GM12878 (cell line): ENCODE data around the gene SOX11. TPM values are rescaled to one million over a fixed set of nuclear protein-coding genes. Genes with fewer than 3 reads are reported as not detected.

Source experiments
- ATAC-seq: fragments of 200-7000 bp; cut with Tn5 transposase; 3 replicates; pipeline ENCODE4 v1.9.1; 2020; ENCODE audit warnings: mild to moderate bottlenecking, moderate library complexity
- BruUV-seq: library from RNA; stranded (reverse); fragments of 400-500 nt; replicated peaks from 2 replicates; lab custom pipeline; 2021; lab: Mats Ljungman, UMichigan
- CTCF ChIA-PET: fragments of 300-600 bp; sonication (Branson Sonifier 250); formaldehyde crosslinking; extraction: SDS; loops from one replicate; lab custom pipeline; 2021; ENCODE audit warnings: inconsistent platforms; lab: Yijun Ruan, JAX
- POLR2A ChIA-PET: fragments of 350-600 bp; formaldehyde crosslinking; extraction: SDS; loops from one replicate; lab custom pipeline; 2021; ENCODE audit warnings: inconsistent platforms; lab: Charles Lee
- RAD21 ChIA-PET: fragments of 300-600 bp; sonication (Branson Sonifier 250); formaldehyde crosslinking; loops from one replicate; lab custom pipeline; 2023; ENCODE audit warnings: antibody characterized with exemption; ENCODE audit not compliant: unreplicated experiment; lab: Charles Lee
- SMC1A ChIA-PET: fragments of 300-600 bp; sonication (Branson Sonifier 250); formaldehyde crosslinking; loops from one replicate; lab custom pipeline; 2023; ENCODE audit not compliant: unreplicated experiment, uncharacterized antibody; lab: Charles Lee
- DNase-seq: peaks from one replicate; pipeline ENCODE4 v3.0.0-alpha.2; 2011; ENCODE audit warnings: low read depth, low spot score
- FAIRE-seq: peaks from 3 replicates; lab custom pipeline; 2011; peaks lifted over from hg19 to GRCh38; lab: Jason Lieb, UNC
- H2AFZ ChIP-seq: 2 replicates; pipeline ENCODE4 v1.6.0; 2011; ENCODE audit warnings: low read depth, low read length, control low read depth; ENCODE audit not compliant: control insufficient read depth
- H3K27ac ChIP-seq: 2 replicates; pipeline ENCODE4 v1.5.1; 2011; ENCODE audit warnings: control low read depth; ENCODE audit not compliant: control insufficient read depth, insufficient read depth
- H3K27me3 ChIP-seq, 2 experiments: replicated peaks in 1 of 2; 2 replicates each; pipeline versions ENCODE4 v1.6.0 to v1.6.1; 2011; ENCODE audit warnings: low read length in 1 of 2; ENCODE audit not compliant: control insufficient read depth in 2 of 2, insufficient read depth in 2 of 2
- H3K36me3 ChIP-seq, 2 experiments: 2 replicates each; pipeline ENCODE4 v1.5.1; 2011; ENCODE audit warnings: low read length in 1 of 2; ENCODE audit not compliant: control insufficient read depth in 2 of 2, insufficient read depth in 2 of 2
- H3K4me1 ChIP-seq: 2 replicates; pipeline ENCODE4 v1.6.1; 2011; ENCODE audit warnings: mild to moderate bottlenecking, low read length, moderate library complexity, mixed read lengths; ENCODE audit not compliant: control insufficient read depth, insufficient read depth
- H3K4me2 ChIP-seq: 2 replicates; pipeline ENCODE4 v1.6.0; 2011; ENCODE audit warnings: control low read depth; ENCODE audit not compliant: control insufficient read depth, insufficient read depth
- H3K4me3 ChIP-seq: fragments of 200-600 bp; sonication (generic); 2 replicates; pipeline ENCODE4 v1.5.1; 2016
- H3K79me2 ChIP-seq: 2 replicates; pipeline ENCODE4 v1.6.0; 2011; ENCODE audit warnings: low read length; ENCODE audit not compliant: control insufficient read depth, insufficient read depth
- H3K9ac ChIP-seq: 2 replicates; pipeline ENCODE4 v1.8.0; 2011; ENCODE audit warnings: low read length, control low read depth, mixed read lengths; ENCODE audit not compliant: control insufficient read depth, insufficient read depth
- H3K9me3 ChIP-seq: replicated peaks from 3 replicates; pipeline ENCODE4 v1.5.1; 2011; ENCODE audit warnings: mild to moderate bottlenecking, low read length; ENCODE audit not compliant: control insufficient read depth, insufficient read depth
- H4K20me1 ChIP-seq: 2 replicates; pipeline ENCODE4 v1.6.0; 2011; ENCODE audit not compliant: control insufficient read depth, insufficient read depth
- CBX3 ChIP-seq: fragments of 200-600 bp; sonication (generic); IDR thresholded peaks from 2 replicates; pipeline ENCODE4 v1.6.1; 2016; ENCODE audit warnings: low read depth, borderline replicate concordance
- CREB1 ChIP-seq: IDR thresholded peaks from 2 replicates; pipeline ENCODE4 v1.6.1; 2012; ENCODE audit warnings: low read depth, mild to moderate bottlenecking, inconsistent platforms
- E4F1 ChIP-seq: fragments of 450-650 bp; IDR thresholded peaks from 2 replicates; pipeline ENCODE4 v1.6.1; 2018; ENCODE audit warnings: borderline replicate concordance, mild to moderate bottlenecking; ENCODE audit not compliant: partially characterized antibody
- EGR1 ChIP-seq, 2 experiments: IDR thresholded peaks; 1 replicate in 1 of 2; 2 replicates in 1 of 2; pipeline ENCODE4 v1.6.1; 2011 to 2012; ENCODE audit warnings: low read depth in 2 of 2, low read length in 2 of 2, borderline replicate concordance in 1 of 2, mild to moderate bottlenecking in 1 of 2, moderate library complexity in 1 of 2
- EP300 ChIP-seq, 2 experiments: fragments of 150-350 bp in 1 of 2; IDR thresholded peaks; 2 replicates each; pipeline ENCODE4 v1.6.1; 2011 to 2012; ENCODE audit warnings: low read depth in 2 of 2, low read length in 2 of 2, borderline replicate concordance in 1 of 2, improper control_type of control experiment in 1 of 2, inconsistent platforms in 1 of 2; ENCODE audit not compliant: control insufficient read depth in 1 of 2
- ETV6 ChIP-seq, 2 experiments: fragments of 450-650 bp in 1 of 2; IDR thresholded peaks in 1 of 2; conservative IDR thresholded peaks in 1 of 2; 2 replicates each; pipeline ENCODE4 v1.6.1; 2014; ENCODE audit warnings: antibody characterized with exemption in 1 of 2, borderline replicate concordance in 1 of 2, low read depth in 1 of 2, mild to moderate bottlenecking in 1 of 2, moderate library complexity in 1 of 2
- IRF3 ChIP-seq: fragments of 450-650 bp; IDR thresholded peaks from 2 replicates; pipeline ENCODE4 v1.6.1; 2014; ENCODE audit warnings: mild to moderate bottlenecking
- MTA2 ChIP-seq: fragments of 450-650 bp; IDR thresholded peaks from 2 replicates; pipeline ENCODE4 v1.6.1; 2016; ENCODE audit warnings: low read depth, mild to moderate bottlenecking, moderate library complexity
- NFYA ChIP-seq: IDR thresholded peaks from 2 replicates; pipeline ENCODE4 v1.6.1; 2011; ENCODE audit warnings: low read depth, mild to moderate bottlenecking, low read length, improper control_type of control experiment, borderline replicate concordance
- NFYB ChIP-seq: IDR thresholded peaks from 2 replicates; pipeline ENCODE4 v1.6.1; 2011; ENCODE audit warnings: low read depth, mild to moderate bottlenecking, low read length, improper control_type of control experiment, moderate library complexity; ENCODE audit not compliant: insufficient read depth
- PAX5 ChIP-seq: IDR thresholded peaks from 2 replicates; pipeline ENCODE4 v1.6.1; 2011; ENCODE audit warnings: low read depth, low read length, borderline replicate concordance
- RFX5 ChIP-seq: IDR thresholded peaks from 2 replicates; pipeline ENCODE4 v1.6.1; 2011; ENCODE audit warnings: low read depth, low read length, improper control_type of control experiment
- SMARCA5 ChIP-seq: fragments of 450-650 bp; IDR thresholded peaks from 2 replicates; pipeline ENCODE4 v1.6.1; 2017; ENCODE audit warnings: mild to moderate bottlenecking
- STAT1 ChIP-seq: fragments of 450-650 bp; conservative IDR thresholded peaks from 2 replicates; pipeline ENCODE4 v1.6.1; 2014; ENCODE audit warnings: antibody characterized with exemption, mild to moderate bottlenecking
- WGBS: methylation state at CpG from one replicate; pipeline ENCODE4 v1.1.6; 2016; ENCODE audit warnings: low lambda C conversion rate; ENCODE audit not compliant: insufficient replicate concordance, insufficient coverage; ENCODE audit errors: missing lambda C conversion rate; 5-methylcytosine and 5-hydroxymethylcytosine counted together
- in situ Hi-C: fragments of 300-500 bp; cut with MboI; formaldehyde crosslinking; loops from 9 replicates; pipeline ENCODE4 v1.14.3; 2018; ENCODE audit warnings: mixed read lengths
- intact Hi-C: fragments of 100-400 bp; cut with micrococcal nuclease; formaldehyde crosslinking; loops from one replicate; pipeline ENCODE4 v1.14.2; 2022; ENCODE audit not compliant: unreplicated experiment
- polyA plus RNA-seq, 11 experiments: library from polyadenylated mRNA; depleted of rRNA in 4 of 11; unstranded in 6 of 11; stranded (reverse) in 5 of 11; fragments of >200 nt; fragmentation: Nextera tagmentation in 4 of 11; fragmentation: Illumina TruSeq in 1 of 11; extraction: Ambion mirVana in 4 of 11; extraction: Trizol in 1 of 11; gene quantifications; 1 replicate in 1 of 11; 2 replicates in 10 of 11; pipeline versions ENCODE4 v1.2.1 to v1.2.3, GENCODE V29; 2011 to 2016; ENCODE audit warnings: inconsistent platforms in 2 of 11, missing spikeins in 2 of 11, low read depth in 1 of 11
- total RNA-seq, 4 experiments: library from RNA; depleted of rRNA in 3 of 4; stranded (reverse); fragments of >200 nt in 3 of 4; fragmentation: Illumina TruSeq in 1 of 4; extraction: Trizol in 1 of 4; gene quantifications; 2 replicates each; pipeline versions ENCODE4 v1.2.1 to v1.2.3, GENCODE V29; 2013 to 2021
- TF ChIP-seq, protein P1 (sequence below): fragments of 450-650 bp; IDR thresholded peaks from 2 replicates; pipeline ENCODE4 v1.6.1; 2016; ENCODE audit warnings: mild to moderate bottlenecking
- TF ChIP-seq, protein P2 (sequence below): fragments of 450-650 bp; IDR thresholded peaks from 2 replicates; pipeline ENCODE4 v1.6.1; 2017; ENCODE audit warnings: antibody characterized with exemption, mild to moderate bottlenecking, moderate library complexity

The SOX11 gene
- total and polyA plus RNA-seq, 10 of the 15 experiments (the other 5 are each of a cell fraction or from before 2014, with no cell fraction given): 0.03 to 0.04 (median 0.03) TPM; not detected in 7

- peaks cover 2% of the 10 kb centered on the region; the same call in 2 of the 3 replicates for H3K9me3 ChIP-seq
- no peak overlapping the region for H3K9ac ChIP-seq
- no peak for FAIRE-seq
- no peak overlapping the region for H3K27ac ChIP-seq
- DNase-seq: no peak
- TF ChIP-seq CREB1 (no peak), PAX5 (no peak), EP300 (IDR thresholded peaks at IDR 0.05; ENCODE audit: borderline replicate concordance in 1 of 2, control insufficient read depth in 1 of 2, low read depth in 2 of 2, low read length in 2 of 2) (no peak), E4F1 (no peak), NFYA (no peak), EGR1 (IDR thresholded peaks at IDR 0.05; ENCODE audit: borderline replicate concordance in 1 of 2, low read depth in 2 of 2, low read length in 2 of 2) (no peak), STAT1 (no peak), MTA2 (no peak), CBX3 (no peak), NFYB (no peak), SMARCA5 (no peak), RFX5 (no peak), IRF3 (no peak), ETV6 (conservative IDR thresholded peaks at IDR 0.05 in 1 of 2, IDR thresholded peaks at IDR 0.05 in 1 of 2; ENCODE audit: borderline replicate concordance in 1 of 2, low read depth in 1 of 2) (no peak)
- TF ChIP-seq, protein P1, sequence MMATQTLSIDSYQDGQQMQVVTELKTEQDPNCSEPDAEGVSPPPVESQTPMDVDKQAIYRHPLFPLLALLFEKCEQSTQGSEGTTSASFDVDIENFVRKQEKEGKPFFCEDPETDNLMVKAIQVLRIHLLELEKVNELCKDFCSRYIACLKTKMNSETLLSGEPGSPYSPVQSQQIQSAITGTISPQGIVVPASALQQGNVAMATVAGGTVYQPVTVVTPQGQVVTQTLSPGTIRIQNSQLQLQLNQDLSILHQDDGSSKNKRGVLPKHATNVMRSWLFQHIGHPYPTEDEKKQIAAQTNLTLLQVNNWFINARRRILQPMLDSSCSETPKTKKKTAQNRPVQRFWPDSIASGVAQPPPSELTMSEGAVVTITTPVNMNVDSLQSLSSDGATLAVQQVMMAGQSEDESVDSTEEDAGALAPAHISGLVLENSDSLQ: no peak
- TF ChIP-seq, protein P2, sequence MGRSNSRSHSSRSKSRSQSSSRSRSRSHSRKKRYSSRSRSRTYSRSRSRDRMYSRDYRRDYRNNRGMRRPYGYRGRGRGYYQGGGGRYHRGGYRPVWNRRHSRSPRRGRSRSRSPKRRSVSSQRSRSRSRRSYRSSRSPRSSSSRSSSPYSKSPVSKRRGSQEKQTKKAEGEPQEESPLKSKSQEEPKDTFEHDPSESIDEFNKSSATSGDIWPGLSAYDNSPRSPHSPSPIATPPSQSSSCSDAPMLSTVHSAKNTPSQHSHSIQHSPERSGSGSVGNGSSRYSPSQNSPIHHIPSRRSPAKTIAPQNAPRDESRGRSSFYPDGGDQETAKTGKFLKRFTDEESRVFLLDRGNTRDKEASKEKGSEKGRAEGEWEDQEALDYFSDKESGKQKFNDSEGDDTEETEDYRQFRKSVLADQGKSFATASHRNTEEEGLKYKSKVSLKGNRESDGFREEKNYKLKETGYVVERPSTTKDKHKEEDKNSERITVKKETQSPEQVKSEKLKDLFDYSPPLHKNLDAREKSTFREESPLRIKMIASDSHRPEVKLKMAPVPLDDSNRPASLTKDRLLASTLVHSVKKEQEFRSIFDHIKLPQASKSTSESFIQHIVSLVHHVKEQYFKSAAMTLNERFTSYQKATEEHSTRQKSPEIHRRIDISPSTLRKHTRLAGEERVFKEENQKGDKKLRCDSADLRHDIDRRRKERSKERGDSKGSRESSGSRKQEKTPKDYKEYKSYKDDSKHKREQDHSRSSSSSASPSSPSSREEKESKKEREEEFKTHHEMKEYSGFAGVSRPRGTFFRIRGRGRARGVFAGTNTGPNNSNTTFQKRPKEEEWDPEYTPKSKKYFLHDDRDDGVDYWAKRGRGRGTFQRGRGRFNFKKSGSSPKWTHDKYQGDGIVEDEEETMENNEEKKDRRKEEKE: no peak
- in situ Hi-C loops: no loop called here
- H3K36me3 ChIP-seq: no peaks in the 10 kb centered on the region
- ChIA-PET RAD21 (no interaction called here), SMC1A (no interaction called here), POLR2A (no interaction called here), CTCF (interaction anchor here (0.6 kb wide), 1 partner anchor 46 kb away, joined by 3 read pairs; no protein-coding TSS in a partner anchor)
- H3K27me3 ChIP-seq: peaks cover 0 to 9% of the 10 kb centered on the region in 2 experiments; a peak in 3 of 4 replicates
- no peak for ATAC-seq
- no peak overlapping the region for H3K4me3 ChIP-seq
- 38% methylated on average over 8 of the region's 8 CpGs for WGBS
- H3K79me2 ChIP-seq: no peaks in the 10 kb centered on the region
- no TSS peak for BruUV-seq
- no peaks in the 10 kb centered on the region for H4K20me1 ChIP-seq
- intact Hi-C loops: no loop called here
- H3K4me1 ChIP-seq: no peaks in the 10 kb centered on the region
- no peak overlapping the region for H3K4me2 ChIP-seq
- H2AFZ ChIP-seq: no peak overlapping the region
Observed at GRCh38 chr2:5690286-5690685, 1.9 kb upstream of the SOX11 start.
